Mesodermal cell (in vitro differentiated cells): ENCODE results near the gene ANKRD34A.

Experiments
- H3K27ac ChIP-seq: 2 replicates; pipeline ENCODE4 v1.7.0; 2013; ENCODE audit warnings: mild to moderate bottlenecking, low read depth, low read length, moderate library complexity; ENCODE audit not compliant: severe bottlenecking
- H3K36me3 ChIP-seq: 2 replicates; pipeline ENCODE4 v1.7.1; 2013; ENCODE audit warnings: mild to moderate bottlenecking, low read length, moderate library complexity; ENCODE audit not compliant: control insufficient read depth, insufficient read depth
- H3K4me1 ChIP-seq: one replicate; pipeline ENCODE4 v1.7.1; 2013; ENCODE audit warnings: mild to moderate bottlenecking, low read length; ENCODE audit not compliant: insufficient read depth, control insufficient read depth, poor library complexity, severe bottlenecking
- H3K4me3 ChIP-seq: 2 replicates; pipeline ENCODE4 v1.7.0; 2013; ENCODE audit warnings: low read length, control low read depth, mild to moderate bottlenecking; ENCODE audit not compliant: insufficient read depth, poor library complexity, severe bottlenecking; ENCODE audit errors: extremely low read depth
- H3K9me3 ChIP-seq: 2 replicates; pipeline ENCODE4 v1.7.1; 2013; ENCODE audit warnings: mild to moderate bottlenecking, low read length, moderate library complexity; ENCODE audit not compliant: control insufficient read depth
- WGBS, 2 experiments: methylation state at CpG; one replicate each; pipeline ENCODE4 v1.1.5; 2013; ENCODE audit warnings: missing lambda C conversion rate in 2 of 2; ENCODE audit not compliant: insufficient coverage in 2 of 2; 5-methylcytosine and 5-hydroxymethylcytosine counted together

The ANKRD34A gene

DNA sequence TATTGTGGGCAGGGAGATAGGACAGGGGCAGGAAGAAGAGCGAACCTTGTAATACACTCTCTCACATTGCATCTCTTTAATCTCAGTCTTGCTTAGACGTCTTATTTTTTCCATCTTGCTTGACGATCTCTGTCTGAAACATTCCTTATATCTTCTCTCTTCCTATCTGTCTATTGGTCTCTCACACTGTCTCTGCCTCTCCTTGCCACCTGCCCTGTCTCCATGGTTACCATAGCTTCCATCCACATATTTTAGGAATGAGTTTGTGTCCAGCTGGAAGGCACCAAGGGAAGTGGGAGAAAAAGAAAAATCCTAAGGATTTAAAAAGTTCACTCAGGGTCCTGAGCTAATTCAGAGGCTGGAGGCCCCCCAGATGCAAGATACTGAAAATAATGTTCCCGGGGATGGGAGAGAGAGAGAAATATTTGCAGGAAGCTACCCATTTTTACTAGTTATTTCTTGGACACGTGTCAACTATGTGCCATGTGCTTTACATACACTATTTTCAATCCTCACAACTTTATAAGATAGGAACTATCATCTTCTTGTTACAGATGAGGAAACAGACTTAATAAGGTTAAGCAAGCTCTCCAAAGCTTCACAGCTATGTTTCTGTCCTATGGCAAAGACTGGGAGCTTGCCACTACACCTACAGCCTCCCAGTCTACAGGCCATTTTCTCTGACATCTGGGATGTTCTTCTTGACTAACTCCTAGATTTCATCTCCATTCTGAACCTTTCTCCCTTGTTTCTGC lies 933 bp downstream of the ANKRD34A start:
- Histone ChIP-seq H3K36me3 (no peaks in the 10 kb centered on the region), H3K9me3 (peaks cover 7% of the 10 kb centered on the region), H3K4me3 (peak overlapping the region; percentile 60), H3K27ac (peak overlapping the region; percentile 71), H3K4me1 (peaks cover 23% of the 10 kb centered on the region)
- 68 to 70% methylated on average over 3 of the region's 5 CpGs for WGBS, 2 experiments

- Histone ChIP-seq H3K27ac (peak overlapping the region; percentile 33), H3K4me3 (peak overlapping the region; percentile 60), H3K9me3 (peaks cover 2% of the 10 kb centered on the region), H3K36me3 (no peaks in the 10 kb centered on the region), H3K4me1 (peaks cover 28% of the 10 kb centered on the region)
- WGBS, 2 experiments = 18 to 25% methylated on average over 9 to 17 of the region's 36 CpGs
Observed at GRCh38 chr1:145962157-145963102, 1.9 kb downstream of the ANKRD34A start.

DNA sequence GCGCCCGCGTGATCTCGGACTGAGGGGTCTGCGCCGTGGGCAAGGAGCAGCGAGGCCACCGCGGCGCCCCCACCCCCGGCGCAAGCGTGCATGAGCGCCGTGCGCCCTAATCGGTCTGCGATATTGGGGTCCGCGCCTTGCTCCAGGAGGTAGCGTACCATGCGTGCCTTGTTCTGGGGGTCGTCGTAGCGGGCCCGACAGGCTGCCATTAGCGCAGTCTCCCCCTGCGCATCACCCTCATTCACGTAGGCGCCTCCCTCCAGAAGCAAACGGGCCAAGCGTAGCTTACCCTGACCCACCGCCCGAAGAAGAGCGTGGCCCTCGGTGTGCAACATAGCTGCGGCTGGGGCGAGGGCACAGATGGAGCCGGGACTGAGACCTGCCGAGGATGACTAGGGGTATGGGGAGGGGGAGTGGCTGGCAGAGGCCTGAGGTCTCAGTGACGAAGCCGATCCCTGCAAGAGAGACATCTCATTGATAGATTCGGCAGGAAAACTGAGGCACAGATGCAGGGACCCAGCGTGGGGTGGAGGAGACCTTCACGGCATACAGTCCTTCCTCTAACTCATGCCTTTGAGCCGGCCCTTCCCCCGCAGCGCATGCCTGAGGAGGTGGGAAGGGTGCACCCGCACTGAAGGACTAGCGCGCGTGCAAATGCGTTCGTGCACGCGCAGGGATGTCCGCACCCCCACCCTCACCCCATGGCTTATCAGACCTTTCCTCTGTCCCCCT lies 2.8 kb downstream of the ANKRD34A start:
- H3K9me3 ChIP-seq = no peaks in the 10 kb centered on the region
- peak overlapping the region; percentile 60 for H3K4me3 ChIP-seq
- H3K27ac ChIP-seq = no peak overlapping the region
- no peaks in the 10 kb centered on the region for H3K36me3 ChIP-seq
- 2 to 3% methylated on average over 50 to 57 of the region's 57 CpGs for WGBS, 2 experiments
- peaks cover 28% of the 10 kb centered on the region for H3K4me1 ChIP-seq

DNA sequence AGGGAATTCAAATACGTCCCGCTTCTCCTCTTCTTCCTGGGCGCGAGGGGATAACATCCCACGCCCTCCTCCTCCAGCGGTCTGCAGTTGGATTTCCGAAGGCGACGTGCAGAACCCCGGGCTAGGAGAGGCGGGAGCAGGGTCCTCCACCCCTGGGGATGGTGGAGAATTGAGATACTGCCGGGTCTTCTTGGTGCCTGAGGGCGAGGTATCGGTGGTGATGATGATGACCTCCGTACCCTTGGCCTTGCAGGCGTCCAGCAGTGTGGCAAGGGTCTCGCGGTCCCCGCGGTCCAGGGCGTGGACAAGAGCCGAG lies 3.3 kb downstream of the ANKRD34A start:
- Histone ChIP-seq H3K27ac (peak overlapping the region; percentile 70), H3K9me3 (no peaks in the 10 kb centered on the region), H3K4me1 (peaks cover 28% of the 10 kb centered on the region)

DNA sequence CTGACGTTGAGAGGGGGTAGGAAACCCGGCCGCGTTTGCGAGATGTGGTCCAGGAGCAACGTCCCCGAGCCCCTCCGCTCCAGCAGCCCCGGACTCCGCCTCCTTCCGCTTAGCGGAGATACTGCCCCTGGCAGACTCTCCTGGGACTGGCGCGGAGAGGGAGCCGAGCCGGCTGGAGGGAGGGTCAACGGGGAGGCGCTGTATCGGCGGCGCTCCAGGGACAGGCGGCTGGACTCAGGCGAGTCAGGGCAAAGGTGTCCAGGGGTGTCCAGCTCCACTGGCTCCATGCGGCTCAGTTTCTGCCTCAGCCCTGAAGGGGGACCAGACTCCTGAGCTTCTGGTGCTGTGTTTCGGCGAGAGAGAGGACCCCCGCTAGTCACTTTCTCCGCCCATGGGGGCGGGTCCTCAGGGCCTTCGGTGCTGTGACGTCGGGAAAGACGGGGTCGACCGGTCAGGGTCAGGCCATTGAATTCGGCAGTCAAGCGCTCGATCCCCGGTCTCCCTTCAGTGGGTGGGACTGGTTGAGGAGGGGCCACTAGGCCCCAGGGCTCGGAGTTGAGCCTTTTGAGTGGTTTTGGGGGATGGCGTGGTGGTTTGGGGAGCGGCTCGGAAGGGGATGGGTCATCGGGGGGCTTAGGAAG lies 3.8 kb downstream of the ANKRD34A start:
- H3K4me3 ChIP-seq = peak overlapping the region; percentile 60
- H3K27ac ChIP-seq = peak overlapping the region; percentile 70
- WGBS, 2 experiments = 0 to 1% methylated on average over 29 to 39 of the region's 44 CpGs
- H3K36me3 ChIP-seq = no peaks in the 10 kb centered on the region
- H3K4me1 ChIP-seq = peaks cover 33% of the 10 kb centered on the region
- H3K9me3 ChIP-seq = no peaks in the 10 kb centered on the region

More for the DNA sequence above, 3.3 kb downstream of the ANKRD34A start:
- WGBS, 2 experiments = 1 to 3% methylated on average over 10 of the region's 22 CpGs
- no peaks in the 10 kb centered on the region for H3K36me3 ChIP-seq
- H3K4me3 ChIP-seq = peak overlapping the region; percentile 60

DNA sequence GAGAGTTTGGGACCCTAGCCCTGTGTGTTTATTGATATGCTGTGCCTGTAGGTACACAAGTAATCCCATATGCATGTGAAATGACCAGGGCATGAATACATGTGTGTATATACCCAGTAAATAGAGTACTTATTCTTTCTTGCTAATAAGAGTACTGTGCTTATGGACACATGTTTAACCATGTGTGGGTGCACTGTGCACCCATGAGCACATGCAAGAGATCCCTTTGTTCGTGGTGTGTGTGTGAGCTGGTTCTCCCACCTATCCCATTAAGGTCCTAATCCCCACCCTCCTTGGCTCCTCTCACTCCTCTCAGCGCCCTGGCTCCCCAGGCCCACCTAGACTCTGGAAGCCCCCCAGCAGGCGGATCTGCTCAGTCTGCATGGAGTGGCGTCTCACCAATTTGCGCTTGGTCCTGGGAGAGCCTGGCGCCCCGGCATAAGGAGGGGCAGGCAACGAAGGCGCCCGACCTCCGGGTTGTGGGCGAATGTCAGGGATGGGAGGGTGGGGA lies 4.4 kb downstream of the ANKRD34A start:
- WGBS, 2 experiments = 8% methylated on average over 11 of the region's 12 CpGs; no CpG with 5 or more reads in 1 of the 2 experiments
- H3K9me3 ChIP-seq = no peaks in the 10 kb centered on the region
- H3K4me1 ChIP-seq = peaks cover 39% of the 10 kb centered on the region
- H3K4me3 ChIP-seq = peak overlapping the region; percentile 60
- H3K27ac ChIP-seq = no peak overlapping the region
- H3K36me3 ChIP-seq = no peaks in the 10 kb centered on the region

DNA sequence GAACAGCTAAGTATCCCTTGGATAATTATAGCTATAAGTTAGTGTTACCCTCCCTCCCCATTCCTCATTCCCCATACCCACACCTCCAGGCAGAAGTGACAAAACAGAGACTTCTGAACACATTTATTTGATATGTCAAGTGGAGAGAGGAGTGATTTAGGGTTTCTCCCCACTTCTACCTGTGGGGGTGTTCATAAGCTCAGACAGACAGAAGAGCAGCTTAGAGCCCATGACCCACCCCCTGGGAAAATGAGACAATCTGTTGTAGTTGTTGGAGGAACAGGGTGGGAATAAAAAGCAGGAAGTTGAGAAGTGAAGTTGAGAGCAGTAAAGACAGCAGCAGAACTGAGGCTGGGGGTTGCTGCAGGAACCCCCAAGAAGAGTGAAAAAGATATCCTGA lies 5.0 kb downstream of the ANKRD34A start:
- Histone ChIP-seq H3K4me3 (no peak overlapping the region), H3K36me3 (peaks cover 6% of the 10 kb centered on the region), H3K9me3 (no peaks in the 10 kb centered on the region), H3K4me1 (peaks cover 39% of the 10 kb centered on the region), H3K27ac (no peak overlapping the region)

DNA sequence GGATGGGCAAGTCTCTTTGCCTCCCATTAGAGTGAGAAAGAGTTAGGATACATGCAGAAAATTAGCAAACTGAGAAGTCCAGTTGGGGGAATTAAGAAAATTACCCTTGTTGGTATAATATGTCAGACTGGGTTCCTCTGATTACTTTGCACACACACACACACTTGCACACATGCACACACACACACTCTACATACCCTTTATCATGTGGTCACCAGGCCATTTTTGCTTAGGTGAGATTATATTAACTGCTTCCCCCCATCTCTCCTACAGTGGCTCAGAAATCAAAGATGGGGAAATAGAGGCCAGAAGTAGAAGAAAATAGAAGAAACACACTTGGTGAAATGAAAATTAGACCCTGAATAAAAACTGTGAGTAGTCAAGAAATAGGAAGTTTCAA lies 5.6 kb downstream of the ANKRD34A start:
- H3K4me1 ChIP-seq = peaks cover 34% of the 10 kb centered on the region
- H3K4me3 ChIP-seq = no peak overlapping the region
- H3K9me3 ChIP-seq = no peaks in the 10 kb centered on the region

GRCh38 chr1:145957443-145958319 lies 6.7 kb downstream of the ANKRD34A start, which contains the start of gene LIX1L:
TSS of gene LIX1L (minus strand) at chr1:145958017. CDS start at chr1:145957927, 90 bp downstream.
- H3K27ac ChIP-seq = peak within 1 kb of the TSS; percentile 48
- peak within 1 kb of the TSS; percentile 69 for H3K4me3 ChIP-seq
- H3K36me3 ChIP-seq = peaks cover 18% of the 10 kb centered on the region
- H3K4me1 ChIP-seq = peaks cover 24% of the 10 kb centered on the region
- 0 to 1% methylated on average over 40 to 46 of the region's 60 CpGs for WGBS, 2 experiments
- no peaks in the 10 kb centered on the region for H3K9me3 ChIP-seq

More for the DNA sequence above, 5.6 kb downstream of the ANKRD34A start:
- peaks cover 10% of the 10 kb centered on the region for H3K36me3 ChIP-seq
- H3K27ac ChIP-seq = no peak overlapping the region
